Cardiac fibroblast (primary cell): ENCODE data around the gene LINC00237.

Source experiments
- DNase-seq, 2 donors: peaks; one replicate each; pipeline versions ENCODE4 v3.0.0 to v3.0.0-alpha.2; 2010; ENCODE audit warnings: low read depth in 2 of 2
- H3K4me3 ChIP-seq, 2 donors: replicated peaks in 1 of 2; 1 replicate in 1 of 2; 2 replicates in 1 of 2; pipeline ENCODE4 v1.5.1; 2011; ENCODE audit warnings: low read depth in 2 of 2, low read length in 2 of 2, mild to moderate bottlenecking in 2 of 2, moderate library complexity in 1 of 2
- CTCF ChIP-seq: IDR thresholded peaks from one replicate; pipeline ENCODE4 v1.5.1; 2011; ENCODE audit warnings: low read depth, mild to moderate bottlenecking, low read length, inconsistent platforms

LINC00237 gene

DNA sequence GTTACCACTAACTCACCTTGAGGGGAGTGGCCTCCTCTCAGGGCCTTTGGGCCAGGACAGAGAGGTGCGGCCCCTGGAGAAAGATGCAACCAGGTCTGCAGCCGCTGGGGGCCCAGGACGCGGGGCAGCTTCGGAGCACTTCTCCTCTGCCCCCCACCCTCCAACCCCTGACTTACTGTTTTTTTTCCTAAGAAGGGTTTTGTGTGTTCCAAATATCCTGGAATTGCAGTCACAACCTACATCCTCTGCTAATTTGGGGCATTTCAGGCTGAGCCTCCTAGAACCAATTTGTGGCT is 1.7 kb downstream of the LINC00237 start:
- TF ChIP-seq CTCF, result no peak
- DNase-seq, result no peak
- H3K4me3 ChIP-seq, result no peak overlapping the region

DNA sequence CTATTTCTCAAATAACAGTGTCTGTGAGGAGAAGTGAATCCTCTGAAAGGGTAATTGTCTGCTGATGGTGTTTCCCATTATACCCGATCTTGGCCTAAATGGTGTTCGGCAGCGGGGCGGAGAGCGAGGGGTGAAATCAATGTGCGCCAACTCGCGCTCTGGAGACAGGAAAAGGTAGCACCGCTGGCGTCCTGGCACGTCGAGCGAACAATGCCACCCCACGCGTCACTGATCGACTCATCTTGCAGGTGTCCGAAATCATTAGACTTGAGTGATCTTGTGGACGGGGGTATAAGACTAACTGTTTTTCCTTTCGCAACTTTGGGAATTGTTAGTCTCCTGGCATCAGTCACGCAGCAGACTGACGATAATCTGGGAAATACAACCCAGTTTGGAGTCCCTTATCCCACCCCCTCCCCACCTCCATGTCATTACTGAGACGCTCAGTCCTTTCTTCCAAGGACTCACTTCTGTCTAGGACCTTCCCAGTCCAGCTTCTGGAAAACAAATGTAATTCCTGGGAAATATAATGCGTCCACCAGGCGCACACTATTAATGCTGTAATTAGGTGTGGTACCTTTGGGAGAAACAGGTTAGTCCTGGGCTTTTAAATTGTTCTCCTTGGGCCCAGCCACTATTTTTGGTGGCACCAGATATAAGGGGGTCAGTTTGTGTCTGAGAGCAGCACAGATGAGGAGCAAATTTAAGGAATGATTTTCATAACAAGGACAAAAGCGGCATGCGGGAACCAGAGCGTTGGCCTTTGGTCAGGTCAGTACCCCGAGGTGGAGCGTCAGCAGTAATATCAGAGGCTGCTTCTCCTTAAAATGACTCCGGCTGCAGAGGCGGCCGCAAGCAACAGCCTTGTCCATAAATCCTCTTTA is 2.3 kb downstream of the LINC00237 start:
- DNase-seq, result no peak
- TF ChIP-seq CTCF, result no peak
- H3K4me3 ChIP-seq, result no peak overlapping the region

- TF ChIP-seq CTCF, result no peak
- H3K4me3 ChIP-seq, result no peak overlapping the region
- DNase-seq, result peak in 1 of 2 donors; percentile 12
Observed at GRCh38 chr20:21102603-21103311, 3.4 kb downstream of the LINC00237 start.

DNA sequence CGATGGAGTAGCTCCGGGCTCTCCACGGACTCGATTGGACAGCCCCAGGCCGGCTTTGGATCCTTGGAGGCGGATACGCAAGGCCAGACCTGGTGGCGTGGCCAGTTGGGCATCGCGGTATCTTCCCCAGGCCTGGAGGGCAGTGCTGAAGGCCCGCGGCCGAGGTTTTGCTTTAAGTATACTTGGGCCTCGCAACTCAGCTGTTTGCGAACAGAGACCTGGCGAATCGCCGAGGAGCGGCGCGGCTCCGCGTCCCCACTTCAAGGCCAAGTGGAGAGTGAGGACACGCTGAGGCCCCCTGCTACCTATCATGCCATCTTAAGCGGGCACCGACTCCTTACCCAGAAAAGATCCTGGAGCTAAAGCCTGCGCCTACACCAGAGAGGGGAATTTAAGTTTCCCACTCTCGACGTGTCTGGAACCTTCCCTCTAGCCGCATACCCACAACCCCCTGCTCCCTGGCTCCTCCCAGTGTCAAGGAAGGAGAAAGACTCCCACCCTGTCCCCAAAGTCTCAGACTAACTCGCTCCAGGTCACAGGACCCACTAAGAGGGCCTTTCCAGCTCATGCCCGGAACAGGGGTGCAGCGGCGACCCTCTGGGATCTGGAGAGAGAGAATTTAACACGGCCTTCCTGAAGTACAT is 4.1 kb downstream of the LINC00237 start:
- TF ChIP-seq CTCF, result no peak
- no peak overlapping the region for H3K4me3 ChIP-seq
- DNase-seq, result no peak

DNA sequence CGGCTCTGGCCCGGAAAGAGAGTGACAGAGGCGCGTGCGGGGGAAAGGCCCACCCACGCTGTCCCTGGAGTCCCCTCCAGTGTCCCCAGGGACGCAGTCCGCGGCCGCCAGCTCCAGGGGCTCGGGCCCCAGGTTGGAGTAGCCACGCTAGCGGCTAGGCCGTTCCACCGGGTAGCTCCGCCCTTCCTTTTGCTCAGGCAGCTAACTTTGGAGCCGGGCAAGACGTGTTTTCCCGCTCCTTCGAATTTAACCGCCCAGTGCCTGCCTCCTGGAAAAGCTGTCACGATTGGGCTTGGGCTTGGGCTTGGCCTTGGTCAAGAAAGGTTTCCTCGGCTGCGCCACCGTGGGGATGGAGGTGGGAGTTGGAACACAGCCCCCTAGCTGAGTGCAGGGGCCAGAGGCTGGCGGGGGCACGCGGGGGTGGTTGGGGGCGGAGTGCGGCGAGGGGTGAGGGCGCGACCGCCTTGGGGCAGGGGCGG is 4.7 kb downstream of the LINC00237 start:
- no peak for DNase-seq
- H3K4me3 ChIP-seq, result no peak overlapping the region
- TF ChIP-seq CTCF, result no peak

DNA sequence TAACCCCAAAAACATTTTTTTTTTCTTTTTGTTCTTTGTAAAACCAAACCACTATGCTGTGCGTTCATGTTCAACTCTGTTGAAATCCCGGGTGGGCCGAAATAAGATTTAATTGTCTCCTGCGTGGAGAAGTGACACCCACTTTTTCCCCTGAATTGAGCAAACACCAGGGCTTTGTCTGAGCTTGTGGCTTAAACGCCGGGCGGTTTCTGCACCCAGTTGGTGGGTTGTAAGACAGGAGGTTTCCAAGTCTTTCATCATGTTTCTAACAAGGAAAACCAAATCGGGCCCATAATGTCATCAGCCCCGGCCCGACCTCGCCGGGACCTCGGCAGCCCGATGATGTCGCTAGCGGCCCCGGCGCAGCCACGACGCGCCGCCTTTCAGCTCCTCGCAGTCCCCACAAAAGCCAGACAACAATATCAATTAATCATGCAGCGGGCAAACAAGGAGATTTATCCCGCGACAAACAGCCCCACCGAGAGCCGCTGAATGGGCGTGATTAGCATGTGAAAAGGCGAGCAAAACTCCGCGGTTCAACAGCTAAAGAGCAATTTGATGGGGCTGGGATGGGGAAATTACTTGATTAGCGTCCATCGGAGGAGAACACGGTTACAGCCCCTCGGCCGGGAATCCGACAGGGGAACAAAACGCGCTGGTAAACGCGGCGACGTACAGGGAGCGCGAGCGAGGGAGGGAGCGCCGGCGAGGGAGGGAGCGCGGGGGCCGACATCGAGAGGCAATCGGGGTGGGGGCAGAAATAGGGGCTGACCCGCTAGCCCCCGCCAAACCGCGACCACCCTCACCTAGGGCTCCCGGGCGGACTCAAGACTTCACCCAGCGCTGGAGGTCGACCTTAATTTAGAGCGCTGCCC is 5.3 kb downstream of the LINC00237 start:
- peak in 1 of 2 donors; percentile 18 for DNase-seq
- H3K4me3 ChIP-seq, result no peak overlapping the region
- no peak for TF ChIP-seq CTCF
